Measurements from ENCODE around the gene TMEM81. TPM values are rescaled to one million over a fixed set of nuclear protein-coding genes. Genes with fewer than 3 reads are reported as not detected.

TMEM81 gene, protein sequence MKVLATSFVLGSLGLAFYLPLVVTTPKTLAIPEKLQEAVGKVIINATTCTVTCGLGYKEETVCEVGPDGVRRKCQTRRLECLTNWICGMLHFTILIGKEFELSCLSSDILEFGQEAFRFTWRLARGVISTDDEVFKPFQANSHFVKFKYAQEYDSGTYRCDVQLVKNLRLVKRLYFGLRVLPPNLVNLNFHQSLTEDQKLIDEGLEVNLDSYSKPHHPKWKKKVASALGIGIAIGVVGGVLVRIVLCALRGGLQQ
- under 1 TPM in 5 of 6 donors, not detected in 1; 0.26 to 0.81 (median 0.55) TPM for polyA plus RNA-seq (ENCODE audit: low read depth in 6 of 6)

- H3K36me3 Mint-ChIP-seq: peaks cover 10 to 39% of the 10 kb centered on the region in 2 donors
- DNase-seq: no peak
- H3K27ac Mint-ChIP-seq: peak within 1 kb of the TSS in 2 of 6 donors; percentile 72 to 80
- H3K4me1 Mint-ChIP-seq: no peaks in the 10 kb centered on the region
- no peaks in the 10 kb centered on the region for H3K9me3 Mint-ChIP-seq
- no peaks in the 10 kb centered on the region for H3K27me3 Mint-ChIP-seq
- H3K4me3 Mint-ChIP-seq: no peak within 1 kb of the TSS
- no peak for ATAC-seq (ENCODE audit: low read depth in 2 of 2)
Observed at GRCh38 chr1:205084360-205084759, at the start of gene TMEM81. TMEM81 (minus strand) TSS chr1:205084460; CDS start chr1:205084320, 140 bp downstream.

DNA sequence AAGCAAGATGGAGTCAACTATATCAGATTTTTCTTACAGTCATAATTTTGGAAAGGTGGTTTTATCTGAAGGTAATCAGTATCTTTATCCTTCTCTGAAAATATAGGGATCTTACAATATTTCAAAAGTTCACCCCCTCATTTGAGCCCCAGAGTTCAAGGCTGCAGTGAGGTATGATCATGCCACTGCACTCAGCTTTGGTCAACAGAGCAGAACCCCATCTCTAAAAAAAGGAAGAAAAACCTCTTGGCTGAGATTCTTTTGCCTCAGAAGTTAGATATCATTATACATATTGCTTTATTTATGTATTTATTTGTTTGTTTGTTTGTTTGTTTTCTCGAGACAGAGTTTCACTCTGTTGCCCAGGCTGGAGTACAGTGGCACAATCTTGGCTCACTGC lies 49.0 kb upstream of the TMEM81 start:
- H3K4me1 Mint-ChIP-seq: peaks cover 6 to 15% (median 6%) of the 10 kb centered on the region in 3 donors
- H3K36me3 Mint-ChIP-seq: no peaks in the 10 kb centered on the region

GRCh38 chr1:205129447-205130029 lies 45.3 kb upstream of the TMEM81 start:
- Mint-ChIP-seq H3K27ac (no peak overlapping the region), H3K27me3 (no peaks in the 10 kb centered on the region), H3K4me3 (no peak overlapping the region), H3K9me3 (no peaks in the 10 kb centered on the region), H3K36me3 (no peaks in the 10 kb centered on the region), H3K4me1 (peaks cover 5 to 15% (median 10%) of the 10 kb centered on the region in 3 donors)
- DNase-seq: no peak
- no peak for ATAC-seq (ENCODE audit: low read depth in 2 of 2)

More for the DNA sequence above, 49.0 kb upstream of the TMEM81 start:
- H3K27me3 Mint-ChIP-seq: no peaks in the 10 kb centered on the region
- H3K4me3 Mint-ChIP-seq: no peak overlapping the region
- no peaks in the 10 kb centered on the region for H3K9me3 Mint-ChIP-seq
- ATAC-seq (ENCODE audit: low read depth in 2 of 2) (peak; percentile 62 to 66), DNase-seq (no peak)
- peak overlapping the region in 2 of 6 donors; percentile 12 to 39 for H3K27ac Mint-ChIP-seq

DNA sequence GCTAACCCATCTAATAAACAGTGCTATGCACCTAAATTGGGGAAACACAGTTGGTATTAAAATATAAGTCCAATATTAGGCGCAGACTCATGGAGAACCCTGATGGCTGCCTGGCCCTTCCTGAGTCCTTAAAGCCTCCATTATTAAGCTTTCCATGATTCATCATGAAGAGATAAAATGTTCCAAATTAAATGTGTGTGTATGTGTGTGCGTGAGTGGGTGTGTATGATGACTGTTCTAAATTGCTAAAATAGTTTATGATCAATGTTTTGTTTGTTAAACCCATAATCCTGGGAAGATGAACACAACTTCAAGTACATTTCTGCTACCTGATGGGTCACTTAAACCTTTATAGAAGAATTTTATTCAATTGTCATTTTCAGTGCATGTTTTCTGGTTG lies 43.8 kb upstream of the TMEM81 start:
- Mint-ChIP-seq H3K4me1 (peaks cover 5 to 17% (median 11%) of the 10 kb centered on the region in 3 donors), H3K27ac (no peak overlapping the region), H3K4me3 (no peak overlapping the region), H3K27me3 (no peaks in the 10 kb centered on the region), H3K9me3 (no peaks in the 10 kb centered on the region), H3K36me3 (no peaks in the 10 kb centered on the region)
- ATAC-seq (ENCODE audit: low read depth in 2 of 2): no peak
- no peak for DNase-seq

DNA sequence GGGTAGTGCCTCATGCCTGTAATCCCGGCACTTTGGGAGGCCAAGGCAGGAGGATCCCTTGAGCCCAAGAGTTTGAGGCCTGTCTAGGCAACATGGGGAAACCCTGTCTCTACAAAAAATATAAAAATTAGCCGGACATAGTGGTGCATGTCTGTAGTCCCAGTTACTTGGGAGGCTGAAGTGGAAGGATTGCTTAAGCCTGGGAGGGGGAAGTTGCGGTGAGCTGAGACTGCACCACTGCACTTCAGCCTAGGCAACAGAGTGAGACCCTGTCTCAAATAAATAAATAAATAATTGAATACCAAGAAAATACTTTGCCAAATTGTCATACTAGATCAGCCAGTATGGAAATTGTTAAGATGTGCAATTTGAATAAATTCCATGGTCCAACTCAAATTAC lies 43.4 kb upstream of the TMEM81 start:
- ATAC-seq (ENCODE audit: low read depth in 2 of 2): no peak

GRCh38 chr1:205124726-205125125 lies 40.5 kb upstream of the TMEM81 start:
- ATAC-seq (ENCODE audit: low read depth in 2 of 2): peak; percentile 8 to 22
- H3K4me1 Mint-ChIP-seq: peaks cover 30 to 44% (median 32%) of the 10 kb centered on the region in 3 donors
- H3K4me3 Mint-ChIP-seq: peak overlapping the region in 5 of 8 donors; percentile 32 to 77 (median 47)
- H3K9me3 Mint-ChIP-seq: no peaks in the 10 kb centered on the region
- H3K27ac Mint-ChIP-seq: peak overlapping the region in 4 of 6 donors; percentile 44 to 84 (median 60)
- DNase-seq: peak; percentile 32
- H3K36me3 Mint-ChIP-seq: no peaks in the 10 kb centered on the region
- no peaks in the 10 kb centered on the region for H3K27me3 Mint-ChIP-seq

More for the DNA sequence above, 43.4 kb upstream of the TMEM81 start:
- Mint-ChIP-seq H3K4me3 (no peak overlapping the region), H3K27me3 (no peaks in the 10 kb centered on the region), H3K4me1 (peaks cover 5 to 18% (median 11%) of the 10 kb centered on the region in 3 donors), H3K27ac (no peak overlapping the region), H3K36me3 (no peaks in the 10 kb centered on the region), H3K9me3 (no peaks in the 10 kb centered on the region)
- DNase-seq: no peak

- peaks cover 40 to 58% (median 49%) of the 10 kb centered on the region in 3 donors for H3K4me1 Mint-ChIP-seq
Observed at GRCh38 chr1:205122489-205122882, 38.2 kb upstream of the TMEM81 start.

GRCh38 chr1:205121660-205122488 lies 37.6 kb upstream of the TMEM81 start, which contains the start of gene RBBP5:
RBBP5 (minus strand) TSS chr1:205121978; CDS start chr1:205121873, 105 bp downstream.
- Mint-ChIP-seq H3K27ac (peak within 1 kb of the TSS; percentile 100), H3K4me1 (peaks cover 40 to 58% (median 49%) of the 10 kb centered on the region in 3 donors), H3K27me3 (no peaks in the 10 kb centered on the region), H3K36me3 (no peaks in the 10 kb centered on the region), H3K9me3 (no peaks in the 10 kb centered on the region), H3K4me3 (peak within 1 kb of the TSS; percentile 96 to 100 (median 99))
- peak; percentile 90 to 91 for ATAC-seq (ENCODE audit: low read depth in 2 of 2)
- peak; percentile 96 for DNase-seq

More at GRCh38 chr1:205122489-205122882, 38.2 kb upstream of the TMEM81 start:
- Mint-ChIP-seq H3K27ac (peak overlapping the region; percentile 100), H3K9me3 (no peaks in the 10 kb centered on the region), H3K27me3 (no peaks in the 10 kb centered on the region), H3K4me3 (peak overlapping the region; percentile 96 to 100 (median 99)), H3K36me3 (no peaks in the 10 kb centered on the region)
- DNase-seq (no peak), ATAC-seq (ENCODE audit: low read depth in 2 of 2) (no peak)

DNA sequence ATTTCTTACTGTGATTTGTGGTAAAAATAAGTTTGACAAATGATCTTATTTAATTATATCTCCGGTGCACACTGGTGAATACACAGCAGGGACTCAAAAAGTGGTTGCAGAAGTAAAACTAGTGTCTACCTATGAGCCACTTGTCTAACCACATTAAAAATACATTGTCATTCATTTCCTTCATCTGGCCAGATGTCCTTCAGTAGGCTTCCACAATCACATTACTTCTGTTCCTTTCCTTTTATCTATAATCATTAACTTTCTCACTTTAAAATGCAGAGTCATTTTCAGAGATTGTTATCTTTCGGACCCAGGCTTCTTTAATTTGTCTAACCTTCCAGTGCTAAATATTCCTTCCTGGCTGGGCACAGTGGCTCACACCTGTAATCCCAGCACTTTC lies 34.5 kb upstream of the TMEM81 start:
- no peak for ATAC-seq (ENCODE audit: low read depth in 2 of 2)
- H3K4me3 Mint-ChIP-seq: peak overlapping the region in 5 of 8 donors; percentile 1 to 96 (median 44)
- H3K4me1 Mint-ChIP-seq: peaks cover 35 to 55% (median 42%) of the 10 kb centered on the region in 3 donors
- DNase-seq: no peak
- no peaks in the 10 kb centered on the region for H3K9me3 Mint-ChIP-seq
- H3K36me3 Mint-ChIP-seq: no peaks in the 10 kb centered on the region
- no peaks in the 10 kb centered on the region for H3K27me3 Mint-ChIP-seq
- peak overlapping the region in 3 of 6 donors; percentile 18 to 66 (median 44) for H3K27ac Mint-ChIP-seq

DNA sequence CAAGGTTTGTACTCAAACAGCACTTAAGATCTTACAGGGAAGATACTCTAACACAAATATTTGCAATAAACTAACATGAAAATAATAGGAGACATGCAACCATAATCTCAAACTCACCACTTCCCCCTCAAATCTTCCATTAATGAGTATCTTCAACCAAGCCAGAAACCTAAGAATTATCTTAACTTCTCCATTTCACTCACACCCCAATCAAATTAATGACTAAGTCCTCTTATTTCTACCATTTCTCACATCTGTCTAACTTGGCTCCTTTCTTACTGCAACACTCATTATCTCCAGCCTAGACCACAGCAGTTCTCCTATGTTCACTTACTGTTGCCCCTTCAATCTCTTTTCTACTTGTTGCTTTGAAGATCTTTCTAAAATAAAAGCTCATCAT lies 27.1 kb upstream of the TMEM81 start:
- DNase-seq (no peak), ATAC-seq (ENCODE audit: low read depth in 2 of 2) (peak; percentile 21 to 49)
- Mint-ChIP-seq H3K36me3 (peaks cover 10 to 24% of the 10 kb centered on the region in 2 donors), H3K9me3 (no peaks in the 10 kb centered on the region), H3K4me1 (peaks cover 14 to 30% (median 15%) of the 10 kb centered on the region in 3 donors), H3K27me3 (no peaks in the 10 kb centered on the region), H3K27ac (peak overlapping the region in 4 of 6 donors; percentile 4 to 62 (median 32)), H3K4me3 (no peak overlapping the region)

GRCh38 chr1:205109711-205110110 lies 25.5 kb upstream of the TMEM81 start:
- no peaks in the 10 kb centered on the region for H3K9me3 Mint-ChIP-seq
- peaks cover 14 to 26% (median 14%) of the 10 kb centered on the region in 3 donors for H3K4me1 Mint-ChIP-seq
- no peak overlapping the region for H3K4me3 Mint-ChIP-seq
- no peaks in the 10 kb centered on the region for H3K27me3 Mint-ChIP-seq
- no peak for DNase-seq
- H3K27ac Mint-ChIP-seq: peak overlapping the region in 2 of 6 donors; percentile 19 to 32
- H3K36me3 Mint-ChIP-seq: peaks cover 10 to 30% of the 10 kb centered on the region in 2 donors
- ATAC-seq (ENCODE audit: low read depth in 2 of 2): no peak

- Mint-ChIP-seq H3K27me3 (no peaks in the 10 kb centered on the region), H3K4me3 (no peak overlapping the region), H3K27ac (no peak overlapping the region), H3K36me3 (peaks cover 10 to 30% of the 10 kb centered on the region in 2 donors), H3K4me1 (peaks cover 14 to 26% (median 14%) of the 10 kb centered on the region in 3 donors), H3K9me3 (no peaks in the 10 kb centered on the region)
- ATAC-seq (ENCODE audit: low read depth in 2 of 2) (no peak), DNase-seq (no peak)
Observed at GRCh38 chr1:205109269-205109668, 25.0 kb upstream of the TMEM81 start.

GRCh38 chr1:205108464-205108863 lies 24.2 kb upstream of the TMEM81 start:
- Mint-ChIP-seq H3K27me3 (no peaks in the 10 kb centered on the region), H3K4me3 (no peak overlapping the region), H3K27ac (peak overlapping the region in 1 of 6 donors; percentile 46), H3K9me3 (no peaks in the 10 kb centered on the region), H3K4me1 (peaks cover 14 to 26% (median 14%) of the 10 kb centered on the region in 3 donors), H3K36me3 (peaks cover 15 to 33% of the 10 kb centered on the region in 2 donors)
- DNase-seq (no peak), ATAC-seq (ENCODE audit: low read depth in 2 of 2) (no peak)
